AG04450 (cell line): ENCODE results near the gene COPS7A. TPM values are rescaled to one million over a fixed set of nuclear protein-coding genes. Genes with fewer than 3 reads are reported as not detected.
A peak's percentile ranks its signal among the peaks of the same experiment; 100 is the strongest.
"Not testable (repeated sequence)": the region's sequence is repeated elsewhere in the genome, so short reads cannot be mapped to it uniquely, and the experiment has no call there.

Source experiments
- CTCF ChIA-PET: fragments of 300-600, 350-600 bp; formaldehyde crosslinking; extraction: SDS; loops from one replicate; lab custom pipeline; 2022; ENCODE audit warnings: antibody characterized with exemption, inconsistent platforms; lab: Charles Lee
- POLR2A ChIA-PET: fragments of 350-600 bp; formaldehyde crosslinking; extraction: SDS; loops from one replicate; lab custom pipeline; 2021; ENCODE audit warnings: antibody characterized with exemption, inconsistent platforms; lab: Yijun Ruan, JAX
- DNase-seq: peaks from one replicate; pipeline ENCODE4 v3.0.0-alpha.2; 2011; ENCODE audit warnings: low read depth, low spot score
- H3K27ac ChIP-seq: one replicate; pipeline ENCODE4 v1.5.1; 2012; ENCODE audit warnings: low read depth, low read length, control low read depth
- H3K27me3 ChIP-seq: one replicate; pipeline ENCODE4 v1.6.0; 2012; ENCODE audit warnings: low read length; ENCODE audit not compliant: control insufficient read depth, insufficient read depth
- H3K4me3 ChIP-seq: 2 replicates; pipeline ENCODE4 v1.5.1; 2011; ENCODE audit warnings: mild to moderate bottlenecking, low read depth, low read length, control low read depth
- H3K9me3 ChIP-seq: 2 replicates; pipeline ENCODE4 v1.5.1; 2012; ENCODE audit warnings: low read length; ENCODE audit not compliant: control insufficient read depth, insufficient read depth
- CTCF ChIP-seq: IDR thresholded peaks from 2 replicates; pipeline ENCODE4 v1.5.1; 2011; ENCODE audit warnings: low read depth, low read length, control low read depth, inconsistent platforms
- polyA plus RNA-seq: library from polyadenylated mRNA; depleted of rRNA; stranded (reverse); fragments of >200 nt; gene quantifications from 2 replicates; pipeline ENCODE4 v1.2.3, GENCODE V29; 2011

The COPS7A gene
- polyA plus RNA-seq, 1 experiment: 93.2 TPM

GRCh38 chr12:6700646-6701051 lies 23.2 kb upstream of the COPS7A start, which contains the start of gene PIANP:
Gene PIANP, minus strand, starts transcription at chr12:6700815. Its CDS starts 2,754 bp downstream, at chr12:6698061.
- peaks cover 3% of the 10 kb centered on the region for H3K27me3 ChIP-seq
- DNase-seq: no peak
- H3K4me3 ChIP-seq: peak within 1 kb of the TSS; percentile 76
- H3K9me3 ChIP-seq: no peaks in the 10 kb centered on the region
- ChIA-PET CTCF (no interaction called here), POLR2A (interaction anchor here (0.7 to 1.2 kb wide), 3 partner anchors 11 to 159 kb away, joined by 4 to 18 read pairs (median 4); partner anchors contain the start of genes COPS7A and ZNF384)
- H3K27ac ChIP-seq: no peak within 1 kb of the TSS
- TF ChIP-seq CTCF: no peak

GRCh38 chr12:6701078-6701768 lies 22.6 kb upstream of the COPS7A start:
- Histone ChIP-seq H3K27ac (no peak overlapping the region), H3K27me3 (peaks cover 3% of the 10 kb centered on the region), H3K9me3 (no peaks in the 10 kb centered on the region), H3K4me3 (peak overlapping the region; percentile 76)
- ChIA-PET CTCF (no interaction called here), POLR2A (no interaction called here)
- no peak for DNase-seq
- no peak for TF ChIP-seq CTCF

GRCh38 chr12:6703631-6704030 lies 20.2 kb upstream of the COPS7A start:
- ChIA-PET POLR2A (no interaction called here), CTCF (interaction anchor here (1.1 kb wide), 1 partner anchor 63 kb away, joined by 3 read pairs; the partner anchor contains the start of gene PTMS)
- TF ChIP-seq CTCF: no peak
- H3K9me3 ChIP-seq: no peaks in the 10 kb centered on the region; the same call in 1 of the 2 replicates
- no peak for DNase-seq
- H3K27ac ChIP-seq: no peak overlapping the region
- H3K27me3 ChIP-seq: peaks cover 3% of the 10 kb centered on the region
- H3K4me3 ChIP-seq: no peak overlapping the region

- H3K4me3 ChIP-seq, POLR2A ChIA-PET, DNase-seq, H3K27ac ChIP-seq, H3K27me3 ChIP-seq, H3K9me3 ChIP-seq: not testable (repeated sequence)
- CTCF ChIA-PET: interaction anchor here (0.5 kb wide), 1 partner anchor 138 kb away, joined by 4 read pairs; no protein-coding TSS in a partner anchor
Observed at GRCh38 chr12:6708351-6708750, 15.5 kb upstream of the COPS7A start.

- H3K27ac ChIP-seq: no peak overlapping the region
- H3K9me3 ChIP-seq: no peaks in the 10 kb centered on the region; the same call in 1 of the 2 replicates
- DNase-seq: no peak
- H3K4me3 ChIP-seq: no peak overlapping the region
- ChIA-PET CTCF (interaction anchor here (0.5 kb wide), 1 partner anchor 139 kb away, joined by 4 read pairs; no protein-coding TSS in a partner anchor), POLR2A (interaction anchor here (1.4 kb wide), 1 partner anchor 15 kb away, joined by 5 read pairs; the partner anchor contains the start of gene COPS7A)
- TF ChIP-seq CTCF: no peak
- no peaks in the 10 kb centered on the region for H3K27me3 ChIP-seq
Observed at GRCh38 chr12:6708960-6709394, 14.9 kb upstream of the COPS7A start.

- POLR2A ChIA-PET, H3K9me3 ChIP-seq, H3K4me3 ChIP-seq, DNase-seq, CTCF ChIA-PET, H3K27me3 ChIP-seq, H3K27ac ChIP-seq: not testable (repeated sequence)
Observed at GRCh38 chr12:6716031-6716873, 7.6 kb upstream of the COPS7A start.
